NOMO-1 (cell line): Measurements from ENCODE around the gene ILDR1.

ENCODE experiments used
- DNase-seq, 2 experiments: peaks; one replicate each; lab custom pipeline; 2025; ENCODE audit not compliant: unreplicated experiment in 2 of 2; lab: John Stamatoyannopoulos, UW

The ILDR1 gene

GRCh38 chr3:121995161-121996137 lies 26.6 kb downstream of the ILDR1 start:
- peak; percentile 74 to 81 for DNase-seq

GRCh38 chr3:121994551-121994950 lies 27.5 kb downstream of the ILDR1 start:
- DNase-seq = no peak

GRCh38 chr3:121992601-121993560 lies 29.2 kb downstream of the ILDR1 start:
- no peak for DNase-seq

- DNase-seq = peak in 1 of 2 experiments; percentile 4
Observed at GRCh38 chr3:121989943-121990342, 32.1 kb downstream of the ILDR1 start.

GRCh38 chr3:121988146-121988545 lies 33.9 kb downstream of the ILDR1 start:
- no peak for DNase-seq

- DNase-seq = no peak
Observed at GRCh38 chr3:121985846-121986245, 36.2 kb downstream of the ILDR1 start.

GRCh38 chr3:121981473-121981872 lies 40.6 kb downstream of the ILDR1 start:
- no peak for DNase-seq

GRCh38 chr3:121980450-121980796 lies 41.6 kb downstream of the ILDR1 start:
- DNase-seq = no peak

- peak in 1 of 2 experiments; percentile 40 for DNase-seq
Observed at GRCh38 chr3:121979734-121980449, 42.2 kb downstream of the ILDR1 start.

GRCh38 chr3:121979246-121979645 lies 42.8 kb downstream of the ILDR1 start:
- DNase-seq = no peak

- DNase-seq = no peak
Observed at GRCh38 chr3:121976727-121977126, 45.3 kb downstream of the ILDR1 start.

- DNase-seq = no peak
Observed at GRCh38 chr3:121975702-121976302, 46.2 kb downstream of the ILDR1 start.

GRCh38 chr3:121974601-121975111 lies 47.4 kb downstream of the ILDR1 start:
- DNase-seq = no peak

GRCh38 chr3:121970047-121970446 lies 52.0 kb downstream of the ILDR1 start:
- no peak for DNase-seq

GRCh38 chr3:121969631-121970030 lies 52.4 kb downstream of the ILDR1 start:
- DNase-seq = no peak

GRCh38 chr3:121963608-121964007 lies 58.4 kb downstream of the ILDR1 start:
- no peak for DNase-seq

- DNase-seq = no peak
Observed at GRCh38 chr3:121962443-121962842, 59.6 kb downstream of the ILDR1 start.

- no peak for DNase-seq
Observed at GRCh38 chr3:121961283-121961682, 60.8 kb downstream of the ILDR1 start.

GRCh38 chr3:121958801-121959200 lies 63.2 kb downstream of the ILDR1 start:
- DNase-seq = no peak
